Measurements from ENCODE around the gene PHB1.

The PHB1 gene

GRCh38 chr17:49407981-49408501 lies 6.6 kb downstream of the PHB1 start (continued):
- TF ChIP-seq KLF7 (tag by site-specific recombination; IDR thresholded peaks at IDR 0.05; ENCODE audit: borderline replicate concordance), result no peak
- TF ChIP-seq ZXDB (tag by site-specific recombination; IDR thresholded peaks at IDR 0.05), result 0 out of 2 replicates have a peak, but pooled peaks have one; percentile 14
- TF ChIP-seq, protein P1, sequence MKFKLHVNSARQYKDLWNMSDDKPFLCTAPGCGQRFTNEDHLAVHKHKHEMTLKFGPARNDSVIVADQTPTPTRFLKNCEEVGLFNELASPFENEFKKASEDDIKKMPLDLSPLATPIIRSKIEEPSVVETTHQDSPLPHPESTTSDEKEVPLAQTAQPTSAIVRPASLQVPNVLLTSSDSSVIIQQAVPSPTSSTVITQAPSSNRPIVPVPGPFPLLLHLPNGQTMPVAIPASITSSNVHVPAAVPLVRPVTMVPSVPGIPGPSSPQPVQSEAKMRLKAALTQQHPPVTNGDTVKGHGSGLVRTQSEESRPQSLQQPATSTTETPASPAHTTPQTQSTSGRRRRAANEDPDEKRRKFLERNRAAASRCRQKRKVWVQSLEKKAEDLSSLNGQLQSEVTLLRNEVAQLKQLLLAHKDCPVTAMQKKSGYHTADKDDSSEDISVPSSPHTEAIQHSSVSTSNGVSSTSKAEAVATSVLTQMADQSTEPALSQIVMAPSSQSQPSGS (tag by site-specific recombination; IDR thresholded peaks at IDR 0.05; ENCODE audit: low read depth), result no peak
- no peak for TF ChIP-seq ELK4 (IDR thresholded peaks at IDR 0.05; ENCODE audit: borderline replicate concordance, low read depth, low read length)
- no peak for TF ChIP-seq ZNF629 (tag by site-specific recombination; IDR thresholded peaks at IDR 0.05)
- no peak for TF ChIP-seq INSM2 (tag by site-specific recombination; IDR thresholded peaks at IDR 0.05)
- TF ChIP-seq ZNF624 (tag by site-specific recombination; IDR thresholded peaks at IDR 0.05), result no peak
- no peak for TF ChIP-seq GFI1B (tag by site-specific recombination; IDR thresholded peaks at IDR 0.05)
- TF ChIP-seq ZFP69B (tag by site-specific recombination; IDR thresholded peaks at IDR 0.05), result peak; percentile 86; the same call in 1 of the 2 replicates
- peak; percentile 58; the same call in 1 of the 2 replicates for TF ChIP-seq ZNF660 (tag by site-specific recombination; IDR thresholded peaks at IDR 0.05)
- TF ChIP-seq ZNF10 (tag by site-specific recombination; IDR thresholded peaks at IDR 0.05), result no peak
- no peak; the same call in 1 of the 2 replicates for TF ChIP-seq ZBTB21 (tag by site-specific recombination; IDR thresholded peaks at IDR 0.05)
- TF ChIP-seq, protein P2, sequence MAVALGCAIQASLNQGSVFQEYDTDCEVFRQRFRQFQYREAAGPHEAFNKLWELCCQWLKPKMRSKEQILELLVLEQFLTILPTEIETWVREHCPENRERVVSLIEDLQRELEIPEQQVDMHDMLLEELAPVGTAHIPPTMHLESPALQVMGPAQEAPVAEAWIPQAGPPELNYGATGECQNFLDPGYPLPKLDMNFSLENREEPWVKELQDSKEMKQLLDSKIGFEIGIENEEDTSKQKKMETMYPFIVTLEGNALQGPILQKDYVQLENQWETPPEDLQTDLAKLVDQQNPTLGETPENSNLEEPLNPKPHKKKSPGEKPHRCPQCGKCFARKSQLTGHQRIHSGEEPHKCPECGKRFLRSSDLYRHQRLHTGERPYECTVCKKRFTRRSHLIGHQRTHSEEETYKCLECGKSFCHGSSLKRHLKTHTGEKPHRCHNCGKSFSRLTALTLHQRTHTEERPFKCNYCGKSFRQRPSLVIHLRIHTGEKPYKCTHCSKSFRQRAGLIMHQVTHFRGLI (tag by site-specific recombination; IDR thresholded peaks at IDR 0.05), result no peak
- TF ChIP-seq ZNF133 (tag by site-specific recombination; IDR thresholded peaks at IDR 0.05), result no peak
- peak; percentile 48 for TF ChIP-seq PRDM1 (tag by site-specific recombination; IDR thresholded peaks at IDR 0.05)
- TF ChIP-seq ZNF114 (tag by site-specific recombination; IDR thresholded peaks at IDR 0.05), result no peak
- TF ChIP-seq ZNF239 (tag by site-specific recombination; IDR thresholded peaks at IDR 0.05), result no peak
- TF ChIP-seq ZNF433 (tag by site-specific recombination; IDR thresholded peaks at IDR 0.05; ENCODE audit: low read depth), result no peak
- 0 out of 2 replicates have a peak, but pooled peaks have one; percentile 23 for TF ChIP-seq ZNF335 (tag by site-specific recombination; conservative IDR thresholded peaks at IDR 0.05)
- no peak for TF ChIP-seq ZNF292 (tag by site-specific recombination; IDR thresholded peaks at IDR 0.05; ENCODE audit: borderline replicate concordance, low read depth)
- TF ChIP-seq YY2 (tag by site-specific recombination; IDR thresholded peaks at IDR 0.05), result no peak
- TF ChIP-seq KLF8 (tag by site-specific recombination; IDR thresholded peaks at IDR 0.05), result peak; percentile 23; the same call in 1 of the 2 replicates
- no peak for TF ChIP-seq ZNF473 (tag by site-specific recombination; IDR thresholded peaks at IDR 0.05)
- TF ChIP-seq ZNF175 (tag by site-specific recombination; IDR thresholded peaks at IDR 0.05), result no peak
- no peak for TF ChIP-seq ZNF664 (tag by site-specific recombination; IDR thresholded peaks at IDR 0.05)
- TF ChIP-seq ZSCAN30 (tag by site-specific recombination; IDR thresholded peaks at IDR 0.05), result peak; percentile 57; the same call in 1 of the 2 replicates
- TF ChIP-seq, protein P3, sequence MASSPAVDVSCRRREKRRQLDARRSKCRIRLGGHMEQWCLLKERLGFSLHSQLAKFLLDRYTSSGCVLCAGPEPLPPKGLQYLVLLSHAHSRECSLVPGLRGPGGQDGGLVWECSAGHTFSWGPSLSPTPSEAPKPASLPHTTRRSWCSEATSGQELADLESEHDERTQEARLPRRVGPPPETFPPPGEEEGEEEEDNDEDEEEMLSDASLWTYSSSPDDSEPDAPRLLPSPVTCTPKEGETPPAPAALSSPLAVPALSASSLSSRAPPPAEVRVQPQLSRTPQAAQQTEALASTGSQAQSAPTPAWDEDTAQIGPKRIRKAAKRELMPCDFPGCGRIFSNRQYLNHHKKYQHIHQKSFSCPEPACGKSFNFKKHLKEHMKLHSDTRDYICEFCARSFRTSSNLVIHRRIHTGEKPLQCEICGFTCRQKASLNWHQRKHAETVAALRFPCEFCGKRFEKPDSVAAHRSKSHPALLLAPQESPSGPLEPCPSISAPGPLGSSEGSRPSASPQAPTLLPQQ (tag by site-specific recombination; IDR thresholded peaks at IDR 0.05), result peak; percentile 84
- no peak for TF ChIP-seq ZNF792 (tag by site-specific recombination; IDR thresholded peaks at IDR 0.05)
- no peak for TF ChIP-seq ZNF701 (tag by site-specific recombination; IDR thresholded peaks at IDR 0.05)
- no peak for TF ChIP-seq ZNF221 (tag by site-specific recombination; IDR thresholded peaks at IDR 0.05; ENCODE audit: borderline replicate concordance)
- TF ChIP-seq ZBTB48 (tag by site-specific recombination; IDR thresholded peaks at IDR 0.05), result peak; percentile 79; the same call in 1 of the 2 replicates
- TF ChIP-seq ZNF324 (tag by site-specific recombination; IDR thresholded peaks at IDR 0.05), result 0 out of 2 replicates have a peak, but pooled peaks have one; percentile 23
